Lower leg skin (tissue), 3 donors: ENCODE measurements around the gene CD247.

ENCODE experiments used
- CTCF ChIP-seq, 3 donors: fragments of 450-650 bp; IDR thresholded peaks; one replicate each; pipeline ENCODE4 v1.5.1; 2016; ENCODE audit warnings: antibody characterized with exemption in 3 of 3, mild to moderate bottlenecking in 3 of 3, moderate library complexity in 2 of 3
- POLR2A ChIP-seq, 2 donors: fragments of 450-650 bp; IDR thresholded peaks; one replicate each; pipeline ENCODE4 v1.6.1; 2016 to 2017; ENCODE audit warnings: antibody characterized with exemption in 2 of 2, mild to moderate bottlenecking in 1 of 2, moderate library complexity in 1 of 2

GRCh38 chr1:167528057-167528728 lies 9.9 kb upstream of the CD247 start:
- TF ChIP-seq POLR2A (IDR thresholded peaks at IDR 0.05) (no peak), CTCF (IDR thresholded peaks at IDR 0.05) (no peak)
